Stimulated activated CD8-positive, alpha-beta memory T cell treated with anti-CD3 and anti-CD28 coated beads, Interleukin-7, amount 100 ng/mL, for 24 hours (primary cell): ENCODE results near the gene ZNF823.
"Not testable (repeated sequence)": the region's sequence is repeated elsewhere in the genome, so short reads cannot be mapped to it uniquely, and the experiment has no call there.

Source experiments
- DNase-seq: peaks from one replicate; pipeline ENCODE4 v3.0.0-alpha.2; 2020; ENCODE audit warnings: low read depth

Gene ZNF823

GRCh38 chr19:11738746-11739620, at the start of gene ZNF823:
ZNF823 (minus strand) TSS chr19:11738946; CDS start chr19:11738819, 127 bp downstream.
- DNase-seq: peak; percentile 97

GRCh38 chr19:11787536-11787935, 48.8 kb upstream of the ZNF823 start:
- no peak for DNase-seq

GRCh38 chr19:11784356-11784755, 45.6 kb upstream of the ZNF823 start:
- no peak for DNase-seq

- DNase-seq: no peak
Observed at GRCh38 chr19:11783767-11784166, 45.0 kb upstream of the ZNF823 start.

GRCh38 chr19:11781295-11782057, 42.7 kb upstream of the ZNF823 start:
- no peak for DNase-seq

GRCh38 chr19:11780431-11781020, 41.8 kb upstream of the ZNF823 start:
- DNase-seq: no peak

- not testable (repeated sequence) for DNase-seq
Observed at GRCh38 chr19:11776669-11777068, 37.9 kb upstream of the ZNF823 start.

GRCh38 chr19:11771520-11771919, 32.8 kb upstream of the ZNF823 start:
- not testable (repeated sequence) for DNase-seq

GRCh38 chr19:11769995-11770394, 31.2 kb upstream of the ZNF823 start:
- no peak for DNase-seq

GRCh38 chr19:11767633-11768133, 28.9 kb upstream of the ZNF823 start:
- DNase-seq: no peak

GRCh38 chr19:11766597-11767591, 28.1 kb upstream of the ZNF823 start, which contains the start of gene ZNF441:
ZNF441 (plus strand) TSS chr19:11767000; CDS start chr19:11767194, 194 bp downstream.
- DNase-seq: peak; percentile 94

GRCh38 chr19:11763611-11764010, 24.9 kb upstream of the ZNF823 start:
- no peak for DNase-seq

GRCh38 chr19:11763117-11763516, 24.4 kb upstream of the ZNF823 start:
- no peak for DNase-seq

- no peak for DNase-seq
Observed at GRCh38 chr19:11759805-11760204, 21.1 kb upstream of the ZNF823 start.

- no peak for DNase-seq
Observed at GRCh38 chr19:11756965-11757364, 18.2 kb upstream of the ZNF823 start.

GRCh38 chr19:11754663-11755062, 15.9 kb upstream of the ZNF823 start:
- no peak for DNase-seq

GRCh38 chr19:11752244-11752736, 13.5 kb upstream of the ZNF823 start:
- no peak for DNase-seq

- DNase-seq: no peak
Observed at GRCh38 chr19:11749751-11750150, 11.0 kb upstream of the ZNF823 start.

- DNase-seq: no peak
Observed at GRCh38 chr19:11747277-11747676, 8.5 kb upstream of the ZNF823 start.

- no peak for DNase-seq
Observed at GRCh38 chr19:11745869-11746268, 7.1 kb upstream of the ZNF823 start.
